Measurements from ENCODE around the gene C19orf85.

DNA sequence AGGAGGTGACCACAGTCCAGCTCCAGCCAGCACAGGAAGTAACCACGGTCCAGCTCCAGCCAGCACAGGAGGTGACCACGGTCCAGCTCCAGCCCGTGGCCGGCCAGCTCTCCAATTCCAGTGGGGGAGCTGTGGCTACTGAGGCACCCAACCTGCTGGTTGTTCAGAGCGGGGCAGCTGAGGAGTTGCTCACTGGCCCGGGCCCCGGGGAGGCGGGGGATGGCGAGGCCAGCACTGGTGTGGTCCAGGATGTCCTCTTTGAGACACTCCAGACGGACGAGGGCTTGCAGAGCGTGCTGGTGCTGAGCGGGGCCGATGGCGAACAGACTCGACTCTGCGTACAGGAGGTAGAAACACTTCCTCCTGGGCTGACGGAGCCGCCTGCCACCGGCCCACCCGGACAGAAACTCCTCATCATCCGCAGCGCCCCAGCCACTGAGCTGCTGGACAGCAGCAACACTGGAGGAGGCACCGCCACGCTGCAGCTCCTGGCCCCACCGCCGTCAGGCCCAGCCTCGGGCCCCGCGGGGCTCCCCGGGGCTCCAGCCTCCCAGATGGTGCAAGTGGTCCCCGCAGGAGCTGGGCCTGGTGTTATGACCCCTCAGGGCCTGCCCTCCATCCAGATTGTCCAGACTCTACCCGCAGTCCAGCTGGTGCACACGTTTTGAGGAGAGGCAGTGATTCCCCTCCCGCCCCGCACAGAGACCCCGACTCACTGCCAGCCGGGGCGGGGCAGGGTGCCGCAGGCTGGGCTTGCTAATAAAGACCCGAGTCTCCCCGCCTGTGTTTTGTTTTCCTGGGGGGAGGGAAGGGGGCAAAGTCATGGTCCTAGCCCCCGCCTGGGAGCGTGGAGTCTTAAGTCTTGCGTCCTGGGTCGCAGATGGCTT is 19.4 kb upstream of the C19orf85 start:
- no peak for TF ChIP-seq CTCF (IDR thresholded peaks at IDR 0.05)
- no peak for TF ChIP-seq POLR2A (IDR thresholded peaks at IDR 0.05)
